ENCODE measurements around the gene LZIC.

The LZIC gene

DNA sequence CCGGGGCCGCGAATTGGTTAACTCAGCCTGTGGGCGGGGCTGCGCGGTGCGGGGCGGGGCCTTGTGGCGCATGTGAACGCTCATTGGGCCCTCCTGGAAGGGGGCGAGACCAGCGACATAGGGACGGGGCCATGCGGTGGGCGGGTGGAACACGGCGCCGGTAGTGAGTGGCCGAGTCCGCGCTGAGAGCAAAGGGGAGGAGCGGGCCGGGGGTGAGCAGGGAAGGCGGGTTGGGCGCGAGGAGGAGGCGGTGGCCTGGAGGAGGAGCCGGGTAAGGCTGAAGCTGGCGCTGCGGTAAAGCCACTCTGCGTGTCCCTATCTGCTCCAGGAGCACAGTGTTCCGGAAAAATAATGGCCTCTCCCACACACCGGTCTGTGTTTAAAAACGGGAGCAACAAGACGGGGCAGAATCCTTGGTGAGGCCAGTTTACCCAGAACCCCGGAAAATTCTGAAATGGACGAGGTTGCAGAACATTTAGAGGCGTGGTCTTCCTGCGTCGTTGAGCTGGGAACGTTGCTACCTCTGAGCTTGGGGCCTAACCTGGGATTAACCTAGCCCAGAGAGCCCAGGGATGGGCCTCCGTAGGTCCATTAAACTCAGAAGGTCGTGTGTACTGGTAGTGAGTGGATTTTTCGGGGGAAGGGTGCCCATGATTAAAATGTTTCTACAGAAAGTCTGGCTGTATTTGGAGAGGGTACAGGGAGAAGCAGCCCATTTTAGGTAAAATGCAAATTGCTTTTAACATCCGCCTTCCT, 32.6 kb downstream of the LZIC start:
- Histone ChIP-seq H3K4me3 (ENCODE audit: low read depth in 1 of 2, low read length in 2 of 2) (peak overlapping the region; percentile 33 to 70), H3K27ac (ENCODE audit: low read length) (peak overlapping the region; percentile 86), H3K4me1 (ENCODE audit: insufficient read depth, low read length) (peaks cover 38% of the 10 kb centered on the region), H2AFZ (ENCODE audit: low read depth, low read length) (peak overlapping the region; percentile 94), H3K79me2 (ENCODE audit: insufficient read depth, low read length) (peaks cover 7% of the 10 kb centered on the region), H3K27me3 (ENCODE audit: insufficient read depth, low read length, poor library complexity) (no peaks in the 10 kb centered on the region), H3K4me2 (ENCODE audit: insufficient read depth, low read length) (peak overlapping the region; percentile 75), H3K9me3 (ENCODE audit: insufficient read depth, low read length, severe bottlenecking) (no peaks in the 10 kb centered on the region), H3K9ac (ENCODE audit: low read depth, low read length) (peak overlapping the region; percentile 62), H4K20me1 (ENCODE audit: insufficient read depth, low read length) (peaks cover 3% of the 10 kb centered on the region; the same call in 1 of the 2 replicates), H3K36me3 (ENCODE audit: insufficient read depth, low read length) (no peaks in the 10 kb centered on the region; the same call in 1 of the 2 replicates)
- TF ChIP-seq, protein P1, sequence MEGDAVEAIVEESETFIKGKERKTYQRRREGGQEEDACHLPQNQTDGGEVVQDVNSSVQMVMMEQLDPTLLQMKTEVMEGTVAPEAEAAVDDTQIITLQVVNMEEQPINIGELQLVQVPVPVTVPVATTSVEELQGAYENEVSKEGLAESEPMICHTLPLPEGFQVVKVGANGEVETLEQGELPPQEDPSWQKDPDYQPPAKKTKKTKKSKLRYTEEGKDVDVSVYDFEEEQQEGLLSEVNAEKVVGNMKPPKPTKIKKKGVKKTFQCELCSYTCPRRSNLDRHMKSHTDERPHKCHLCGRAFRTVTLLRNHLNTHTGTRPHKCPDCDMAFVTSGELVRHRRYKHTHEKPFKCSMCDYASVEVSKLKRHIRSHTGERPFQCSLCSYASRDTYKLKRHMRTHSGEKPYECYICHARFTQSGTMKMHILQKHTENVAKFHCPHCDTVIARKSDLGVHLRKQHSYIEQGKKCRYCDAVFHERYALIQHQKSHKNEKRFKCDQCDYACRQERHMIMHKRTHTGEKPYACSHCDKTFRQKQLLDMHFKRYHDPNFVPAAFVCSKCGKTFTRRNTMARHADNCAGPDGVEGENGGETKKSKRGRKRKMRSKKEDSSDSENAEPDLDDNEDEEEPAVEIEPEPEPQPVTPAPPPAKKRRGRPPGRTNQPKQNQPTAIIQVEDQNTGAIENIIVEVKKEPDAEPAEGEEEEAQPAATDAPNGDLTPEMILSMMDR (IDR thresholded peaks at IDR 0.05; ENCODE audit: borderline replicate concordance, extremely low read depth, low read length, poor library complexity, severe bottlenecking) = no peak
- no peak for TF ChIP-seq EZH2 (IDR thresholded peaks at IDR 0.05; ENCODE audit: borderline replicate concordance, low read depth, low read length, severe bottlenecking)
- ATAC-seq (ENCODE audit: insufficient read depth, low read depth) (peak; percentile 95), DNase-seq (peak; percentile 100)

DNA sequence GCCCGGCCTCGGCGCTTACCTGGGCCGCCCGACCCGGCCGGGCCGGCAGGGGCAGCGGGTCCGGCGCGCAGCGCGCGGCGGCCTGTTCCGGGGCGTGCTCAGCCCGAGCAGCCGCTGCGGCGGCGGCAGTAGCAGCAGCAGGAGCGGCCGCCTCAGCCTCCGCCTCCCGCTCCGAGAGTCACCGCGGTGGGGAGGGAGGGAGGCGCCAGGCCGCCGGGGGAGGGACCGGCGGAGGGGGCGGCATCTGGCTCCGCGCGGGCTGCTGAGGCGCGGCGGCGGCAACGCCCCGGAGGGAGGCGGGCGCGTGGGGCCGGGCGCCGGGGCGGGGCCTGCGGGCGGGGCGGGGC, 33.1 kb downstream of the LZIC start, which contains the start of gene CTNNBIP1:
CTNNBIP1 (minus strand) TSS at position 194 of the 347 bp plus-strand sequence. CDS start 38,205 bp downstream, outside the sequence.
- DNase-seq = no peak
- peak within 1 kb of the TSS; percentile 78 for H3K9ac ChIP-seq (ENCODE audit: low read depth, low read length)
- TF ChIP-seq, protein P1 (IDR thresholded peaks at IDR 0.05; ENCODE audit: borderline replicate concordance, extremely low read depth, low read length, poor library complexity, severe bottlenecking) = no peak
- TF ChIP-seq EZH2 (IDR thresholded peaks at IDR 0.05; ENCODE audit: borderline replicate concordance, low read depth, low read length, severe bottlenecking) = no peak
- H2AFZ ChIP-seq (ENCODE audit: low read depth, low read length) = peak within 1 kb of the TSS; percentile 94
- ATAC-seq (ENCODE audit: insufficient read depth, low read depth) = peak; percentile 67
- peaks cover 3% of the 10 kb centered on the region; the same call in 1 of the 2 replicates for H4K20me1 ChIP-seq (ENCODE audit: insufficient read depth, low read length)
- H3K4me2 ChIP-seq (ENCODE audit: insufficient read depth, low read length) = peak within 1 kb of the TSS; percentile 99
- H3K27me3 ChIP-seq (ENCODE audit: insufficient read depth, low read length, poor library complexity) = no peaks in the 10 kb centered on the region
- peaks cover 38% of the 10 kb centered on the region for H3K4me1 ChIP-seq (ENCODE audit: insufficient read depth, low read length)
- no peaks in the 10 kb centered on the region for H3K9me3 ChIP-seq (ENCODE audit: insufficient read depth, low read length, severe bottlenecking)
- peak within 1 kb of the TSS; percentile 78 to 96 for H3K4me3 ChIP-seq (ENCODE audit: low read depth in 1 of 2, low read length in 2 of 2)
- peaks cover 7% of the 10 kb centered on the region for H3K79me2 ChIP-seq (ENCODE audit: insufficient read depth, low read length)
- peak within 1 kb of the TSS; percentile 86 for H3K27ac ChIP-seq (ENCODE audit: low read length)
- H3K36me3 ChIP-seq (ENCODE audit: insufficient read depth, low read length) = no peaks in the 10 kb centered on the region; the same call in 1 of the 2 replicates

DNA sequence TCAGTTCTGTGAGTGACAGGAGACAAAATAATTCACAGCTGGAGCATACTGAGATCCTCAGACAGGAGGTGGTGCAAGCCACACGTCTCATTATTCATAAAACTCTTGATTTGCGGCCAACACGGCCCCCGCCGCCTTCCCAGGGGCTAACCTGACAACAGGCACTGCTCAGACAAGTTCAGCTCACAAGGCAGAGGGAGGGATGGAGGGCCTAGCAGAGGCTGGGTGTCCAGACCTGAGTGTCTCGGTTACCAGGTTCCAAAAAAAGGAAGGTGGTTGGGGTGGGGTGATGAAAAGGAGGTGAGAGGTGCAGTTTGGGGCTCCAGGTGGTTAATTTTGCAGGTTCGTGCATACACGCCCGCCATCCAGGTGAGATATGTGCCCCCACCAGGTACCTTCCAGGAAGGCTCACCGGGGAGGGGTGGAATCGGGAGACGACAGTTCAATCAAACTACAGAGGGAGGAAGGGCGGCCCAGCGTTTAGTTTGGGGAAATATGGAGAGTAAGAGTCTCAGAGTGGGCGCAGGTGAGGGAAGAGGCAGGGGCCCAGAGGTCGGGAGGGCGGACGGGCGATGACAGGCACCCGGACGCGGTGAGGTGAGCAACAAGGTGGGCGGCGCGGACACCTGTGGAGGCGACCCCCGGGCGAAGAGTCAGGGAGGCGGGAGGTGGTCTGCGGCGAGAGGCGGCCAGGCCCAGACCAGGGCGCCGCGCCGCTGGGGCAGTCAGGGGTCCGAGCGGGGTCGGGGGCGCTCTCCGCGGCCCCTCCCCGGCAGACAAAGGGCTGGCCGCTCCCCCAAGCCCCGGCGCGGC, 33.8 kb downstream of the LZIC start:
- peak overlapping the region; percentile 99 for H3K4me2 ChIP-seq (ENCODE audit: insufficient read depth, low read length)
- H3K9me3 ChIP-seq (ENCODE audit: insufficient read depth, low read length, severe bottlenecking) = no peaks in the 10 kb centered on the region
- H4K20me1 ChIP-seq (ENCODE audit: insufficient read depth, low read length) = peaks cover 3% of the 10 kb centered on the region; the same call in 1 of the 2 replicates
- peak; percentile 33 for DNase-seq
- H3K36me3 ChIP-seq (ENCODE audit: insufficient read depth, low read length) = no peaks in the 10 kb centered on the region; the same call in 1 of the 2 replicates
- H2AFZ ChIP-seq (ENCODE audit: low read depth, low read length) = peak overlapping the region; percentile 87
- ATAC-seq (ENCODE audit: insufficient read depth, low read depth) = no peak
- peak overlapping the region; percentile 78 to 96; a peak in 3 of 4 replicates for H3K4me3 ChIP-seq (ENCODE audit: low read depth in 1 of 2, low read length in 2 of 2)
- H3K27ac ChIP-seq (ENCODE audit: low read length) = peak overlapping the region; percentile 24; the same call in 1 of the 2 replicates
- H3K9ac ChIP-seq (ENCODE audit: low read depth, low read length) = peak overlapping the region; percentile 78
- TF ChIP-seq, protein P1 (IDR thresholded peaks at IDR 0.05; ENCODE audit: borderline replicate concordance, extremely low read depth, low read length, poor library complexity, severe bottlenecking) = no peak
- no peak for TF ChIP-seq EZH2 (IDR thresholded peaks at IDR 0.05; ENCODE audit: borderline replicate concordance, low read depth, low read length, severe bottlenecking)
- no peaks in the 10 kb centered on the region for H3K27me3 ChIP-seq (ENCODE audit: insufficient read depth, low read length, poor library complexity)
- peaks cover 7% of the 10 kb centered on the region for H3K79me2 ChIP-seq (ENCODE audit: insufficient read depth, low read length)
- H3K4me1 ChIP-seq (ENCODE audit: insufficient read depth, low read length) = peaks cover 38% of the 10 kb centered on the region

Measured in DND-41 (cell line).